DND-41 (cell line): ENCODE data around the gene GPC5.

Source experiments
- ATAC-seq: fragments of 200-7000 bp; cut with Tn5 transposase; 3 replicates; pipeline ENCODE4 v1.9.1; 2021; ENCODE audit warnings: low read depth; ENCODE audit not compliant: insufficient read depth
- DNase-seq: peaks from one replicate; pipeline ENCODE4 v3.0.0-alpha.2; 2020
- H2AFZ ChIP-seq: 2 replicates; pipeline ENCODE4 v1.6.0; 2012; ENCODE audit warnings: low read depth, low read length
- H3K27ac ChIP-seq: 2 replicates; pipeline ENCODE4 v1.5.1; 2012; ENCODE audit warnings: low read length, inconsistent platforms
- H3K27me3 ChIP-seq: fragments of 200-600 bp; sonication (generic); 2 replicates; pipeline ENCODE4 v1.6.0; 2012; ENCODE audit warnings: low read length, mild to moderate bottlenecking, inconsistent platforms; ENCODE audit not compliant: insufficient read depth, poor library complexity
- H3K36me3 ChIP-seq: 2 replicates; pipeline ENCODE4 v1.5.1; 2012; ENCODE audit warnings: low read length, inconsistent platforms; ENCODE audit not compliant: insufficient read depth
- H3K4me1 ChIP-seq: 2 replicates; pipeline ENCODE4 v1.5.1; 2012; ENCODE audit warnings: mild to moderate bottlenecking, low read length; ENCODE audit not compliant: insufficient read depth
- H3K4me2 ChIP-seq: 2 replicates; pipeline ENCODE4 v1.6.0; 2012; ENCODE audit warnings: mild to moderate bottlenecking, moderate library complexity, low read length, inconsistent platforms; ENCODE audit not compliant: insufficient read depth
- H3K4me3 ChIP-seq, 2 experiments: fragments of 200-600 bp in 1 of 2; shearing (Covaris generic) in 1 of 2; 2 replicates each; pipeline ENCODE4 v1.5.1; 2012 to 2016; ENCODE audit warnings: inconsistent platforms in 2 of 2, low read length in 2 of 2, mild to moderate bottlenecking in 2 of 2, low read depth in 1 of 2, moderate library complexity in 1 of 2
- H3K79me2 ChIP-seq: 2 replicates; pipeline ENCODE4 v1.6.0; 2012; ENCODE audit warnings: low read length, inconsistent platforms; ENCODE audit not compliant: insufficient read depth
- H3K9ac ChIP-seq: 2 replicates; pipeline ENCODE4 v1.6.0; 2012; ENCODE audit warnings: low read depth, mild to moderate bottlenecking, inconsistent platforms, low read length, moderate library complexity
- H3K9me3 ChIP-seq: 2 replicates; pipeline ENCODE4 v1.5.1; 2012; ENCODE audit warnings: low read length, moderate library complexity, mild to moderate bottlenecking, inconsistent platforms; ENCODE audit not compliant: insufficient read depth, severe bottlenecking
- H4K20me1 ChIP-seq: 2 replicates; pipeline ENCODE4 v1.6.0; 2012; ENCODE audit warnings: low read length; ENCODE audit not compliant: insufficient read depth
- EZH2 ChIP-seq: IDR thresholded peaks from 3 replicates; pipeline ENCODE4 v1.6.1; 2012; ENCODE audit warnings: borderline replicate concordance, low read depth, mild to moderate bottlenecking, moderate library complexity, low read length, inconsistent platforms; ENCODE audit not compliant: severe bottlenecking
- TF ChIP-seq, protein P1 (sequence below): IDR thresholded peaks from 2 replicates; pipeline ENCODE4 v1.5.1; 2012; ENCODE audit warnings: borderline replicate concordance, low read length, moderate library complexity, mild to moderate bottlenecking; ENCODE audit not compliant: poor library complexity, severe bottlenecking; ENCODE audit errors: extremely low read depth

The GPC5 gene

GRCh38 chr13:91960947-91961346 lies 562.5 kb downstream of the GPC5 start:
- H3K4me1 ChIP-seq = no peaks in the 10 kb centered on the region
- no peak overlapping the region for H3K9ac ChIP-seq
- no peak overlapping the region for H2AFZ ChIP-seq
- no peaks in the 10 kb centered on the region for H3K79me2 ChIP-seq
- no peaks in the 10 kb centered on the region for H4K20me1 ChIP-seq
- H3K36me3 ChIP-seq = no peaks in the 10 kb centered on the region
- ATAC-seq (no peak), DNase-seq (no peak)
- no peak overlapping the region for H3K27ac ChIP-seq
- no peaks in the 10 kb centered on the region for H3K9me3 ChIP-seq
- H3K4me2 ChIP-seq = no peak overlapping the region
- H3K4me3 ChIP-seq = no peak overlapping the region
- no peaks in the 10 kb centered on the region for H3K27me3 ChIP-seq
- TF ChIP-seq, protein P1, sequence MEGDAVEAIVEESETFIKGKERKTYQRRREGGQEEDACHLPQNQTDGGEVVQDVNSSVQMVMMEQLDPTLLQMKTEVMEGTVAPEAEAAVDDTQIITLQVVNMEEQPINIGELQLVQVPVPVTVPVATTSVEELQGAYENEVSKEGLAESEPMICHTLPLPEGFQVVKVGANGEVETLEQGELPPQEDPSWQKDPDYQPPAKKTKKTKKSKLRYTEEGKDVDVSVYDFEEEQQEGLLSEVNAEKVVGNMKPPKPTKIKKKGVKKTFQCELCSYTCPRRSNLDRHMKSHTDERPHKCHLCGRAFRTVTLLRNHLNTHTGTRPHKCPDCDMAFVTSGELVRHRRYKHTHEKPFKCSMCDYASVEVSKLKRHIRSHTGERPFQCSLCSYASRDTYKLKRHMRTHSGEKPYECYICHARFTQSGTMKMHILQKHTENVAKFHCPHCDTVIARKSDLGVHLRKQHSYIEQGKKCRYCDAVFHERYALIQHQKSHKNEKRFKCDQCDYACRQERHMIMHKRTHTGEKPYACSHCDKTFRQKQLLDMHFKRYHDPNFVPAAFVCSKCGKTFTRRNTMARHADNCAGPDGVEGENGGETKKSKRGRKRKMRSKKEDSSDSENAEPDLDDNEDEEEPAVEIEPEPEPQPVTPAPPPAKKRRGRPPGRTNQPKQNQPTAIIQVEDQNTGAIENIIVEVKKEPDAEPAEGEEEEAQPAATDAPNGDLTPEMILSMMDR = no peak
- no peak for TF ChIP-seq EZH2

- Histone ChIP-seq H3K4me1 (no peaks in the 10 kb centered on the region), H3K36me3 (no peaks in the 10 kb centered on the region), H3K27me3 (no peaks in the 10 kb centered on the region), H3K4me3 (no peak overlapping the region), H3K79me2 (no peaks in the 10 kb centered on the region), H3K27ac (no peak overlapping the region), H2AFZ (no peak overlapping the region), H4K20me1 (no peaks in the 10 kb centered on the region), H3K9me3 (no peaks in the 10 kb centered on the region), H3K4me2 (no peak overlapping the region), H3K9ac (no peak overlapping the region)
- no peak for DNase-seq
- no peak for ATAC-seq
- TF ChIP-seq, protein P1 = no peak
- no peak for TF ChIP-seq EZH2
Observed at GRCh38 chr13:91962946-91963345, 564.5 kb downstream of the GPC5 start.

GRCh38 chr13:91965511-91965910 lies 567.1 kb downstream of the GPC5 start:
- Histone ChIP-seq H3K4me1 (no peaks in the 10 kb centered on the region), H3K79me2 (no peaks in the 10 kb centered on the region), H3K36me3 (no peaks in the 10 kb centered on the region), H2AFZ (no peak overlapping the region), H3K27me3 (no peaks in the 10 kb centered on the region), H4K20me1 (no peaks in the 10 kb centered on the region), H3K4me3 (no peak overlapping the region), H3K9me3 (no peaks in the 10 kb centered on the region), H3K4me2 (no peak overlapping the region), H3K27ac (no peak overlapping the region), H3K9ac (no peak overlapping the region)
- DNase-seq (no peak), ATAC-seq (no peak)
- TF ChIP-seq EZH2 = no peak
- TF ChIP-seq, protein P1 = no peak

DNA sequence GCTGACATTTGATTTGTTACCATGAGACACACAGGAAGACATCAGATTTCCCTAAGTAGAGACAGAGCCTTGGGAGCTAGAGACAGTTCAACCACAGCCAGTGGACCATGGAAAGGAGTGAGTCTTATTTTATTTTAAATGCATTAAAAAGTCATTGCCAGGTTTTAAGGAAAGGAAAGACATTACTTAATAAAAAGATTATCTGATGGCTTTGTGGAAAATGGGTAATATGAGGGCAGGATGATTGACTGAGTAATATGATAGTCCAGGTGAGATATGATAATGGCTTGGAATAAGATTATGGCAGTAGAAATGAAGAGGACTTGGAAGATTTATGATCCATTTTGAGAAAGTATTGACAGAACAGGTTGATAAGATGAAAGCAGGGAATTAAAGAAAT lies 580.1 kb downstream of the GPC5 start:
- no peak overlapping the region for H2AFZ ChIP-seq
- no peak overlapping the region for H3K27ac ChIP-seq
- DNase-seq (no peak), ATAC-seq (no peak)
- no peak overlapping the region for H3K9ac ChIP-seq
- H3K36me3 ChIP-seq = no peaks in the 10 kb centered on the region
- no peaks in the 10 kb centered on the region for H3K4me1 ChIP-seq
- H3K27me3 ChIP-seq = no peaks in the 10 kb centered on the region
- no peaks in the 10 kb centered on the region for H3K9me3 ChIP-seq
- no peaks in the 10 kb centered on the region for H4K20me1 ChIP-seq
- TF ChIP-seq, protein P1 = no peak
- TF ChIP-seq EZH2 = no peak
- H3K4me3 ChIP-seq = no peak overlapping the region
- H3K4me2 ChIP-seq = no peak overlapping the region
- no peaks in the 10 kb centered on the region for H3K79me2 ChIP-seq
